ENCODE results near the gene TPD52L1.

DNA sequence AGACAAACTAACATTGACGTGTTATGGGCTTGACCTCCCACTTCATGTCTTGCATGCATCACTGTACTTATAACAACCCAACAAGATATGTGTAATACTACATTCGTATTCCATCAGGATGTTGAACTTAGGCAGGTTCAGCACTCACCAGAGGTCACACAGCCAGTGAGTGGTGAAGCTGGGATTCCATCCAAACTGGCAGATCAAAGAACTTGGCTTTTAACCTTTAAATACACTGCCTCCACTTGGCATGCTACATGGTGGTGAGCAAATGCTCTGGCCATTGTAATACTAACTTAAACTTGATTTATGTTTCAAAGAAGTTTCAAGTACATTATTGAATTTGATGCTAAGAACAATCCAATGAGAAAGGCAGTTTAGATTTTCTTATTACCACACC is 158.9 kb downstream of the TPD52L1 start:
- TF ChIP-seq TAF15 (IDR thresholded peaks at IDR 0.05; ENCODE audit: low read depth, low read length, poor library complexity, severe bottlenecking) (no peak), ZFP82 (CRISPR knock-in tag; IDR thresholded peaks at IDR 0.05; ENCODE audit: borderline replicate concordance) (no peak), MXD4 (CRISPR knock-in tag; IDR thresholded peaks at IDR 0.05) (no peak), NFYB (CRISPR knock-in tag; IDR thresholded peaks at IDR 0.05) (no peak), RFX5 (IDR thresholded peaks at IDR 0.05; ENCODE audit: low read depth, low read length) (no peak), THRA (CRISPR knock-in tag; IDR thresholded peaks at IDR 0.05; ENCODE audit: borderline replicate concordance) (no peak), ZNF24 (IDR thresholded peaks at IDR 0.05) (no peak)
